HCT116 (cell line): ENCODE data around the gene NDUFS2. TPM values are rescaled to one million over a fixed set of nuclear protein-coding genes. Genes with fewer than 3 reads are reported as not detected.

Source experiments
- ATAC-seq: fragments of 200-7000 bp; cut with Tn5 transposase; 2 replicates; pipeline ENCODE4 v1.9.1; 2020; ENCODE audit warnings: mild to moderate bottlenecking, moderate library complexity
- BruUV-seq: library from RNA; stranded (reverse); fragments of 400-500 nt; replicated peaks from 2 replicates; lab custom pipeline; 2021; lab: Mats Ljungman, UMichigan
- CTCF ChIA-PET: fragments of 300-600 bp; sonication (Branson Sonifier 250); formaldehyde crosslinking; loops from one replicate; lab custom pipeline; 2021; ENCODE audit warnings: antibody characterized with exemption; lab: Charles Lee
- POLR2A ChIA-PET: fragments of 300-600, 350-600 bp; sonication (Branson Sonifier 250); formaldehyde crosslinking; loops from one replicate; lab custom pipeline; 2021; ENCODE audit warnings: antibody characterized with exemption; lab: Charles Lee
- RAD21 ChIA-PET, 2 experiments: fragments of 300-600 bp; sonication (Branson Sonifier 250); formaldehyde crosslinking; loops; one replicate each; lab custom pipeline; 2023; ENCODE audit warnings: low total read pairs in 2 of 2; ENCODE audit not compliant: uncharacterized antibody in 2 of 2, unreplicated experiment in 2 of 2, low non-redundant PET in 1 of 2; lab: Charles Lee
- DNase-seq: peaks from one replicate; pipeline ENCODE4 v3.0.0-alpha.2; 2010; ENCODE audit warnings: low read depth, low spot score
- H2AFZ ChIP-seq: fragments of 200-600 bp; shearing (Covaris generic), sonication (generic); 2 replicates; pipeline ENCODE4 v1.6.1; 2017; ENCODE audit warnings: low read depth, mixed run types, mixed read lengths, antibody characterized with exemption, low read length; ENCODE audit not compliant: poor library complexity, severe bottlenecking
- H3K27ac ChIP-seq: 2 replicates; pipeline ENCODE4 v1.5.1; 2012; ENCODE audit warnings: low read depth, low read length
- H3K27me3 ChIP-seq: fragments of 200-600 bp; sonication (generic); 2 replicates; pipeline ENCODE4 v1.6.1; 2016; ENCODE audit warnings: mixed run types, low read length, mixed read lengths; ENCODE audit not compliant: insufficient read depth
- H3K36me3 ChIP-seq, 2 experiments: fragments of 200-500 bp in 1 of 2; fragments of 200-600 bp in 1 of 2; sonication (Bioruptor generic) in 1 of 2; sonication (generic) in 1 of 2; 2 replicates each; pipeline versions ENCODE4 v1.5.1 to v1.6.1; 2014 to 2016; ENCODE audit warnings: low read length in 2 of 2, inconsistent platforms in 1 of 2, mixed read lengths in 1 of 2, mixed run types in 1 of 2; ENCODE audit not compliant: insufficient read depth in 2 of 2, control insufficient read depth in 1 of 2
- H3K4me1 ChIP-seq, 2 experiments: fragments of 200-600 bp in 1 of 2; sonication (generic) in 1 of 2; 2 replicates each; pipeline versions ENCODE4 v1.5.1 to v1.6.1; 2012 to 2017; ENCODE audit warnings: low read length in 2 of 2, inconsistent platforms in 1 of 2, mild to moderate bottlenecking in 1 of 2, mixed read lengths in 1 of 2, mixed run types in 1 of 2, moderate library complexity in 1 of 2; ENCODE audit not compliant: insufficient read depth in 2 of 2, control insufficient read depth in 1 of 2
- H3K4me2 ChIP-seq: fragments of 200-600 bp; sonication (generic); 2 replicates; pipeline ENCODE4 v1.6.1; 2017; ENCODE audit warnings: mixed run types, low read length, mixed read lengths
- H3K4me3 ChIP-seq, 2 experiments: fragments of 200-600 bp in 1 of 2; sonication (generic) in 1 of 2; replicated peaks in 1 of 2; 2 replicates each; pipeline ENCODE4 v1.5.1; 2011 to 2016; ENCODE audit warnings: low read length in 2 of 2, control low read depth in 1 of 2, low read depth in 1 of 2, mild to moderate bottlenecking in 1 of 2, mixed read lengths in 1 of 2, mixed run types in 1 of 2
- H3K79me2 ChIP-seq: fragments of 200-600 bp; sonication (generic); 2 replicates; pipeline ENCODE4 v1.6.1; 2017; ENCODE audit warnings: mild to moderate bottlenecking, mixed run types, low read length, moderate library complexity, mixed read lengths; ENCODE audit not compliant: insufficient read depth
- H3K9ac ChIP-seq: fragments of 200-600 bp; sonication (generic); 2 replicates; pipeline ENCODE4 v1.6.1; 2016; ENCODE audit warnings: low read length, mixed read lengths
- H3K9me2 ChIP-seq: fragments of 200-600 bp; sonication (generic), shearing (Covaris generic); 2 replicates; pipeline ENCODE4 v1.6.1; 2017; ENCODE audit warnings: mixed run types, mild to moderate bottlenecking, moderate library complexity; ENCODE audit not compliant: insufficient read depth
- H3K9me3 ChIP-seq, 2 experiments: fragments of 200-500 bp in 1 of 2; fragments of 200-600 bp in 1 of 2; sonication (Bioruptor generic) in 1 of 2; sonication (generic) in 1 of 2; 2 replicates each; pipeline ENCODE4 v1.6.1; 2014 to 2017; ENCODE audit warnings: low read length in 2 of 2, mixed read lengths in 2 of 2, inconsistent platforms in 1 of 2, low read depth in 1 of 2, mild to moderate bottlenecking in 1 of 2, mixed run types in 1 of 2, moderate library complexity in 1 of 2; ENCODE audit not compliant: control insufficient read depth in 1 of 2, insufficient read depth in 1 of 2
- H4K20me1 ChIP-seq: fragments of 200-600 bp; sonication (generic), shearing (Covaris generic); 2 replicates; pipeline ENCODE4 v1.6.1; 2017; ENCODE audit warnings: mixed run types, mild to moderate bottlenecking, moderate library complexity; ENCODE audit not compliant: insufficient read depth
- CTCF ChIP-seq, 3 experiments: fragments of 200-600 bp in 1 of 3; sonication (generic) in 1 of 3; IDR thresholded peaks in 2 of 3; conservative IDR thresholded peaks in 1 of 3; 2 replicates each; pipeline ENCODE4 v1.5.1; 2012 to 2017; ENCODE audit warnings: low read depth in 2 of 3, low read length in 2 of 3, antibody characterized with exemption in 1 of 3, borderline replicate concordance in 1 of 3, control low read depth in 1 of 3, mild to moderate bottlenecking in 1 of 3, mixed read lengths in 1 of 3, mixed run types in 1 of 3, moderate library complexity in 1 of 3; ENCODE audit not compliant: insufficient read depth in 1 of 3
- EGR1 ChIP-seq: IDR thresholded peaks from 2 replicates; pipeline ENCODE4 v1.6.1; 2012; ENCODE audit warnings: low read depth
- ELF1 ChIP-seq: IDR thresholded peaks from 2 replicates; pipeline ENCODE4 v1.6.1; 2012; ENCODE audit warnings: low read depth, borderline replicate concordance
- EZH2 ChIP-seq: fragments of 200-600 bp; sonication (generic); IDR thresholded peaks from 2 replicates; pipeline ENCODE4 v1.6.1; 2017; ENCODE audit warnings: antibody characterized with exemption, mixed run types
- FOSL1 ChIP-seq: IDR thresholded peaks from 2 replicates; pipeline ENCODE4 v1.6.1; 2012; ENCODE audit warnings: low read depth
- JUND ChIP-seq: IDR thresholded peaks from 2 replicates; pipeline ENCODE4 v1.6.1; 2012
- MAX ChIP-seq: IDR thresholded peaks from 2 replicates; pipeline ENCODE4 v1.6.1; 2012
- POLR2A ChIP-seq: IDR thresholded peaks from 2 replicates; pipeline ENCODE4 v1.7.0; 2011; ENCODE audit warnings: borderline replicate concordance; ENCODE audit not compliant: insufficient read depth, insufficient read length; ENCODE audit errors: extremely low read depth
- RAD21 ChIP-seq: IDR thresholded peaks from 2 replicates; pipeline ENCODE4 v1.6.1; 2012; ENCODE audit warnings: low read depth, mild to moderate bottlenecking
- SP1 ChIP-seq: IDR thresholded peaks from 2 replicates; pipeline ENCODE4 v1.6.1; 2012; ENCODE audit warnings: low read depth
- SRF ChIP-seq: IDR thresholded peaks from 2 replicates; pipeline ENCODE4 v1.6.1; 2012; ENCODE audit warnings: low read depth
- YY1 ChIP-seq: IDR thresholded peaks from 2 replicates; pipeline ENCODE4 v1.6.1; 2011; ENCODE audit warnings: low read length, low read depth, moderate library complexity, mild to moderate bottlenecking; ENCODE audit not compliant: insufficient replicate concordance; ENCODE audit errors: extremely low read depth
- ZBTB33 ChIP-seq: IDR thresholded peaks from 2 replicates; pipeline ENCODE4 v1.6.1; 2011; ENCODE audit warnings: mild to moderate bottlenecking, low read length, moderate library complexity; ENCODE audit not compliant: insufficient replicate concordance; ENCODE audit errors: extremely low read depth
- ZFX ChIP-seq: fragments of 450-650 bp; IDR thresholded peaks from 2 replicates; pipeline ENCODE4 v1.6.1; 2017
- intact Hi-C: fragments of 100-400 bp; cut with micrococcal nuclease; formaldehyde crosslinking; loops from 2 replicates; pipeline ENCODE4 v1.10.0; 2022
- total RNA-seq: library from RNA; stranded (reverse); gene quantifications from one replicate; pipeline ENCODE4 v1.2.1, GENCODE V29; 2021; ENCODE audit not compliant: unreplicated experiment

The NDUFS2 gene
- total RNA-seq, 1 experiment from 2014 or later: 82.7 TPM

DNA sequence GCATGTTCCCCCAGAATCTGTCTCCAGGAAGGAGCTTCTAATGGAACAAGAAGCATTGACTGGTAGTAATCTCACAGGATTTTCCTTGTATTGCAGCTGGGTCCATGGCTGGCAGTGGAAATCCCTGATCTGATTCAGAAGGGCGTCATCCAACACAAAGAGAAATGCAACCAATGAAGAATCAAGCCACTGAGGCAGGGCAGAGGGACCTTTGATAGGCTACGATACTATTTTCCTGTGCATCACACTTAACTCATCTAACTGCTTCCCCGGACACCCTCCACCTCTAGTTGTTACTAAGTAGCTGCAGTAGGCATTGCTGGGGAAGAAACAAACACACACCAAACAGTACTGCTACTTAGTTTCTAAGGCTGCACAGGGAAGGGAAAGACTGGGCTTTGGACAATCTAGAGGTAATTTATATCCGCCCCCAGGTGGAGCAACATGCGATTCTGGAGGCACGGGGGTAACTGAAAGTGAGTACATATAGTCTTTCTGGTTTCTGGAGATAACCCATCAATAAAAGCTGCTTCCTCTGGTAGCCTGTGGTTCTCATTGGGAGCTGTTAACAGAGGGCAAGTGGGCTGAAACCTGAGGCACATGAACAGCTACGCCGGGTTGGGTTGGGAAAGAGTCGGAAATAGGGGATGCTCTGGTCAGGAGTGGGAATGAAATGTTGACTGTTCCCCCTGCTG lies 43.7 kb upstream of the NDUFS2 start:
- ChIA-PET POLR2A (interaction anchor here (0.6 to 1.5 kb wide), 3 partner anchors 7 to 175 kb away, joined by 4 to 6 read pairs (median 4); partner anchors contain the start of genes DEDD and PPOX), CTCF (no interaction called here), RAD21 (no interaction called here)
- Histone ChIP-seq H3K36me3 (peaks cover 0 to 16% of the 10 kb centered on the region in 2 experiments; a peak in 1 of 4 replicates), H3K4me1 (peaks cover 8 to 26% of the 10 kb centered on the region in 2 experiments; a peak in 2 of 4 replicates), H3K4me2 (peak overlapping the region; percentile 90), H4K20me1 (no peaks in the 10 kb centered on the region), H3K79me2 (peaks cover 16% of the 10 kb centered on the region; the same call in 1 of the 2 replicates), H3K9me2 (no peaks in the 10 kb centered on the region), H2AFZ (no peak overlapping the region), H3K27me3 (no peaks in the 10 kb centered on the region), H3K4me3 (peak overlapping the region; percentile 77 to 91), H3K9ac (peak overlapping the region; percentile 97), H3K27ac (peak overlapping the region; percentile 53), H3K9me3 (no peaks in the 10 kb centered on the region)
- ATAC-seq (no peak), DNase-seq (no peak)
- TF ChIP-seq EZH2 (no peak), ELF1 (no peak), FOSL1 (no peak), JUND (no peak), MAX (no peak), ZBTB33 (no peak), POLR2A (no peak), ZFX (no peak), SRF (no peak), CTCF (IDR thresholded peaks at IDR 0.05 in 2 of 3, conservative IDR thresholded peaks at IDR 0.05 in 1 of 3; ENCODE audit: borderline replicate concordance in 1 of 3, insufficient read depth in 1 of 3, low read depth in 2 of 3, low read length in 2 of 3) (no peak), SP1 (no peak), YY1 (no peak), RAD21 (no peak), EGR1 (no peak)
- intact Hi-C loops: no loop called here
- no TSS peak for BruUV-seq
